IPS-18c (cell line): ENCODE measurements around the gene MMADHC.

Experiments
- H3K4me3 ChIP-seq: 2 replicates; pipeline ENCODE4 v1.7.0; 2013; ENCODE audit warnings: low read depth, mild to moderate bottlenecking, low read length, moderate library complexity; ENCODE audit not compliant: insufficient read depth
- H3K9me3 ChIP-seq: one replicate; pipeline ENCODE4 v1.6.1; 2013; ENCODE audit warnings: mild to moderate bottlenecking, low read length, moderate library complexity; ENCODE audit not compliant: control insufficient read depth, insufficient read depth

MMADHC gene

DNA sequence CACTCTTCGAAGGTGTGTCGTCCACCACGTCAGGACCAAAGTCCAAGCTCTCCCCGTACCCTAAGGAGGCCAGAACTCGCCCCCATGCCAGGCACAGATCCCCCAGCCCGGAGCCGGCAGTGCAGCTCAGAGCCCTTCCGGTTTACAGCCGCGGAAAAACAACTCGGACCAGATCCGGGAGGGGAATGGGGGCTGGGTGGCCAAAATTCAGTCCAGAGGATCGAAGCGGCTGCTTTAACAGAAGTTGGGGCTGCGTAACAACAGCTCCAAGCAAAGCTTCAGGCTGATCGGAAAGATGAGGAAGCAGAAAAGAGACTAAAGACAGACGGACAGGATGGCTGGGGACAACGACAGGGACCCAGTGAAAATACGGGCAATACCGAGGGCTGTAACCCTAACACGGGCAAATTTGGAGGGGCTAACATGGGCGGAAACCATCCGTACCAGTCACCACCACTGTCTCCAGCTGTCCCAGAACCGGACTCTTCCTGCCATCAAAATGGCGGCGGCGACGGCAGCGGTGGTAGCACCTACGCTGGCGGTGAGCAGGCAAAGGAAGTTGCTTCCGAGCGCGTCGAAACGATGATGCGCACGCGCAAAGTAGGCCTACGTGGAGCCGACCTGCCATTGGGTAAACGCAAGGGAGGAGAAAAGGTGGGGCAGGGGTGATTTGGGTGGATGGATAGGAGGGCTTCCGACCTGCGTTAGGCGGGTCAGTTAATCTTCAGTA is at the start of gene MMADHC:
Gene MMADHC (minus strand): TSS at position 556 of the 730 bp plus-strand sequence. CDS start 678 bp downstream, outside the sequence.
- no peaks in the 10 kb centered on the region for H3K9me3 ChIP-seq
- H3K4me3 ChIP-seq: peak within 1 kb of the TSS; percentile 91

DNA sequence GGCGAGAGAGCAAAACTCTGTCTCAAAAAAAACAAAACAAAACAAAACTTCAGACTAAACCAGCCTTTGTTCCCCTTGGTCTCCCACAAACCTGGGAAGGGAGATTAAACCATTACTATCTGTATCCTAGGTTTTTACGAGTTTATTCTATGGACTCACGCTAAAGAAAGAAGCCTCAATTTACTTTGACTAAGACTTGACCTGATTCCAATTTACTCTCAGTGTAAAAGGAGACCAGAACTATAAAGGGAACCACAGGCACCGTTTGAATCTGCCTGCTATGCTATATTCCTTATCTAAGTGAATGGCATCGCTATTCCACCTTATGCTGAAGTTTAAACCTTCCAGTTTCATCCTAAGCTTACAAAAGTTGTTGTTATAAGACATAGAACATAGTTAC is 46.5 kb upstream of the MMADHC start:
- H3K4me3 ChIP-seq: no peak overlapping the region
- no peaks in the 10 kb centered on the region for H3K9me3 ChIP-seq

DNA sequence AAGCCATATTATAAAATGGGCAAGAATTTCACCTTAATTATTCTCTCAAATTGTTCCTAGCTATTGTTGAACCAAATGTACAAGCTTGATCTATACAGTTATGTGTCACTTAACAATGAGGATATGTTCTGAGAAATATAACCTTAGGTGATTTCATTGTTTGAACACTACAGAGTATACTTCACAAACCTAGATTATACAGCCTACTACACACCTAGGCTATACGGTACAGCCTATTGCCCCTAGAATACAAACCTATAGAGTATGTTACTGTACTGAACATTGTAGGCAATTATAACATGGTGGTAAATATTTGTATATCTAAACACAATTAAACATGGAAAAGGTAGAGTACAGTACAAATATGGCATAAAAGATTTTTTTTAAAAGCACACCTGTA is 42.9 kb upstream of the MMADHC start:
- H3K4me3 ChIP-seq: no peak overlapping the region

DNA sequence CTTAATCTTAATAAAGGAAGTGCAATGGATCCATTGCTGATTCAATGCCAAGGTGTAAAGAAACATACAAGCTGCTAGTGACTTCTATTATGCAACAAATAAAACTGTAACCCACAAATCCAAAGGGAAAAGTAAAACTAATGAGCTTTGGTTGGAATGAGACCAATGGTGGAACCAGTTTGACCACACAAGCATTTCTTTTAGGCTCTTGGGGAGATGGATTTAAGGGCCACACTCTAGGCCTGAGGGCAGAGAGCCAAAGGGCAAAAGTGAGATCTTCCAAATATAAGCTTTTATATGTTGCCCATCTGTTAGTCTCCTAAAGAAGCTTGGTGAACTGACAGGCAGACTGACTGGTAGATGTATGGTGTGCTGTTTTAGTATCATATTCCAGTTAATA is 41.5 kb upstream of the MMADHC start:
- no peak overlapping the region for H3K4me3 ChIP-seq
- no peaks in the 10 kb centered on the region for H3K9me3 ChIP-seq

More for the DNA sequence above, 42.9 kb upstream of the MMADHC start:
- H3K9me3 ChIP-seq: no peaks in the 10 kb centered on the region

DNA sequence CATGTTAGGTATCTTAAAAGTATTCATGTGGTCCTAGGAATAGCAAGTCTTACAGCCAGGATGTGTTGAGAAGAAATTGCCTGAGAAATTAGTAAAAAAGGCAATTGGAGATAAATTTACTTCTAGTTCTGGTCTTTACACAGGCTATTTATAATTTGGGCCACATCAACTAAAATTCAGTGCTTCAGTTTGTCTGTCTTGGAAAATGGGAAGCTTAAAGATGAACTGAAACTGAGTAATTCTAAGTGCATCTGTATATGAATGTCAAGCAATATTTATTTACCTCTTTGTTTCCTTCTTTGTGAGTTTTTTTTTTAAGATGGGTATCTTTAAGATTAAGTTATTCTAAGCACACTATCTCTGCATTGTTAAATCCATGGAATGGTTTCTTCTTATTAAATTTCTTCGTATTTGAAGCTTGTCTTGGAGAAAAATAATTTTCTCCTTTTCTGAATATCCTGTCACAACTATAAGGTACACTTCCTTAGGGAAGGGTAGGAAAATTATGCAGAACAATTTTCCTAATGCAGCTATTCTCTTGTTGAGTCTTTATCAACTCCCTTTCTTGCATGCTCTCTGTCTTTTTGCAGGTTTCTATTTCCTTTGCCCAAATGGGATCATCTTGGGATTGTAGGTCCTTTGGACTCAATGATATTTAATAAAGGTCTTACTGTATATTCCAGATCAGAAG is 39.7 kb upstream of the MMADHC start:
- Histone ChIP-seq H3K4me3 (no peak overlapping the region), H3K9me3 (no peaks in the 10 kb centered on the region)

DNA sequence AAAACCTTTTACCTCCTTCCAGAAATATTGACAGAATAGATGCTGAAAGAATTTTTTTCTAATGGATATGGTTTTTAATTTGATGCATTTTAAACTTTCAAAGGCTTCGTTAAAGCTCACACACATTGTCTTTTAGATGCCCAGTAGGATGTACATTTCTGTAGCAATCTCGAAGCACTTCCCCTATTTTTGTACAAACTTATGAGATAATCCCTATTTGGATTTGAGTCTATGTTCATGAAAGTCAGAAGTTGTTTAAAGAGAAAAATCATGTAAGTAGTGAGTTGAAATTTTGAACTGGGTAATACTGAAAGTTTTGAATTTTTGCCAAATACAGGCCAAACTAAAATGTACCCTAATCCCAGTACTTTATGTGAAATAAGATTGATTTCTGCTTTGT is 38.1 kb upstream of the MMADHC start:
- no peak overlapping the region for H3K4me3 ChIP-seq
- H3K9me3 ChIP-seq: no peaks in the 10 kb centered on the region

DNA sequence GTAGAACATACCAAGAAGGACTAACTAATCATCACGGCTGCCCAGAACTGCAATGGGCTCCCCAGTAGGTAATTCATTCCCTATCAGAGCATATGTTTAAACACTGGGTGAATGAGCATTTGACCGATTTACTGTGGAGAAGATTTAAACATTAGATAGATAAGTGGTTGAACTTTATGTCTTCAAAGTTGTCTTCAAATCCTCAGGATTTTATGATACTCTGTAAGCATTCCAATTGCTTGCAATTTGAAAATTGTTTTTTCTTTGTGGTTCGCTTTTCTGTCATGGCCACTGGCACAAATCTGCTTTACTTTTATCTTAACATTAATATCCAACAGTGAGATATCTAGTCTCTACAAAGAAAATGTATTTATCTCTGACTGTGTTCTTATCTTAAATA is 37.7 kb upstream of the MMADHC start:
- no peaks in the 10 kb centered on the region for H3K9me3 ChIP-seq

DNA sequence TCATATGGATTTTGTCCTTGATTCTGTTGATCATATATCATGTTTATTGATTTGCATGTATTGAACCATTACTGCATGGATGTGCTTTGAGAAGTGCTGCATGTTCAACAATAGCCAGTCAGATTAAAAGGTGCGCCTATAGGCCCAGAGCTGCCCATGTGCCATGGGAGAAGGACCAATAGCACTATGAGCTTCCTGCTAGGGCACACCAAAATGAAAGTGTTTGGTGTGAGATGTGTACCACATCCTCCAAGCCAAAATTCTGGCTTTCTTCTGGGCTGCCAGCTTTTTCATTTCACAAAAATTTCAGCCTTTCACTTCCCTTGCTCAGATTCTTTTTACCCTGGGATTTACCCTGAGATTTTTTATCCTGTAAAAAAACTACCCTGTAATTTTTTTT is 34.8 kb upstream of the MMADHC start:
- Histone ChIP-seq H3K9me3 (no peaks in the 10 kb centered on the region), H3K4me3 (no peak overlapping the region)

More for the DNA sequence above, 37.7 kb upstream of the MMADHC start:
- no peak overlapping the region for H3K4me3 ChIP-seq

DNA sequence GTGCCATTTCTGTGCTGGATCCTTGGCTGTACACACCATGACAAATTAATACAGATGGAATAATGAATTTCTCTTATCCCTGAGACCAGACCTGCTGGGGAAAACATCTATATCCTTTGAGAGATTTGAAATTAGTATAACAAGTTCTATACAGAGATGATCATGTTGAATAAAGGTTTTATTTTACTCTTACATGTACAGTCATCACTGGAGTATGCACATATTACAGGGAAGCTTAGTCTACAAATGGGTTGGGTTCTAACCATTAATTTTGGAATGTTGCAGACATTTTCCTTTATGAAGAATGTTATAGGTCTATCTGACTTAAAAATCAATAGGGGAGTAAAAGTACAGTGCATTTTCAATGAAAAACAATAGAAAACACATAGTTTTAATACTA is 29.9 kb upstream of the MMADHC start:
- H3K9me3 ChIP-seq: no peaks in the 10 kb centered on the region
- H3K4me3 ChIP-seq: no peak overlapping the region

DNA sequence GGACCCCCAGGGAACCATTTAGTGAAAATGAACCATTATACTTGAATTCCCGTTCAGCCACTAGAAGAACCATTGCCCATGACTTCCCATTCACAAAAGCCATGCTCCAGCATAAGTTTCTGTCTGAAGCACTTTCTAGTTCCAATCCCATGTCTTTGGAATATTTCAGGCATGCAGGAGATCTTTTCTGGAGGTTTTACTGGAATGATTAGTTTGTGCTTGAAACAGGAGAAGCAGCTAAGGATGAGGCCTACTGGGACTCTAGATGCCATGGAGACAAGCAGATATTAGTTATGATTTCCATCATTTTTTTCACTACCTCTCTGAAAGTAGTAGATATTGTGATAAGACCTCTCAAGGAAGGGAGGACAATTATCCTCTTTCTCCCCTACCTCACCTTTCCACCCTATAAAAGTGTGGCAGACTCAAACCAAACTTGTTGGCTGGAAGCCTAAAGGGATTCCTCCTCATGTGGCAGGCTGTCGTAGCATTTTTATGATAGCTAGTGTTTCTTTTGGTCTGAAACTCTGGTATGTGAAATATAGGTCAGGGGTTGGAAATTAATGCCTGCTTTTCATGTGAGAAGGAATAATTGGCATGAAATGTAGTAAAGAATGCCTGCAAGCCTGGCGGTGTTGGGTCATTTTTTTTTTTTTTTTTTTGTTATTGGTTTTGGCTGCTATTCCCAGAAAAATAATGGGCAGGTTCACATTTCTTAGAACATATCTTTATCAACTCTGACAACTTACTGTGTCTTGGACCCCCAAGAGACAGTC is 29.3 kb upstream of the MMADHC start:
- no peak overlapping the region for H3K4me3 ChIP-seq
- H3K9me3 ChIP-seq: no peaks in the 10 kb centered on the region

DNA sequence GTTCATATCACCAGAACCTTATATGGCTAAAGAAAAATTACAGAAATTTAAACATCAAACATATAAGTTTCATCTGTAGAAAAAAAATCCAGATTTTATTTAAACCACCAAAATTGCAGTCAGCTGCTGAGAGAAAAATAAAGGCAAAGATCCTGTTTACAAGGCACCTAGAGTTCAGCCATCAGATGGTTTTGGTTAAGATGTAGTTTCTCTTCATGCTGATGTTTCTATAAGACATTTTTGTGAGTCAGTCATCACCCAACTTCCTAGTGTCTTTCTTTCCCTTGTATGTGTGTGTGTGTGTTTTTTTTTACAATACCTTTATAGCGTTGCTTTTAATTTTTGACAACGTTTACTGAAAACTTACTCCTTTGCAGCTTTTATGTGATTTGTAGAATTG is 26.1 kb upstream of the MMADHC start:
- H3K9me3 ChIP-seq: no peaks in the 10 kb centered on the region
- no peak overlapping the region for H3K4me3 ChIP-seq

DNA sequence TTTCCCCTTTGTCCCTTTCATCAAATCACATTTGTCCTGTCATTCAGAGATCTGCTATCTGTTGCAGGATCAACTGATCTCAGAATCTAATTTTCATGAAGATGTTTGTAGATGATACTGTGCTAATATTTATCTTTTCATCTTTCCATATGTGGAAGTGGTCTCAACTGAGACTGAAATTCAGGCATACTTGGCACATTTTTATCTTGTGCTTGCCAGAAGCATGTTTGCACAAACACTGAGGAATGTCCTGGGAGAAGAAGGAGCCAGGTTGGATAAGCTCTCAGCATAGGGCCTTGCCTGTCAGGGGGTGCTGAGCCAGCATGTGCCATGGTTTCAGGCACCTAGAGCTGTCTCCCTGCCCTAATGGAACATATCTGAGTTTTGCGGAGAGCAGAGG is 24.5 kb upstream of the MMADHC start:
- Histone ChIP-seq H3K4me3 (no peak overlapping the region), H3K9me3 (no peaks in the 10 kb centered on the region)

DNA sequence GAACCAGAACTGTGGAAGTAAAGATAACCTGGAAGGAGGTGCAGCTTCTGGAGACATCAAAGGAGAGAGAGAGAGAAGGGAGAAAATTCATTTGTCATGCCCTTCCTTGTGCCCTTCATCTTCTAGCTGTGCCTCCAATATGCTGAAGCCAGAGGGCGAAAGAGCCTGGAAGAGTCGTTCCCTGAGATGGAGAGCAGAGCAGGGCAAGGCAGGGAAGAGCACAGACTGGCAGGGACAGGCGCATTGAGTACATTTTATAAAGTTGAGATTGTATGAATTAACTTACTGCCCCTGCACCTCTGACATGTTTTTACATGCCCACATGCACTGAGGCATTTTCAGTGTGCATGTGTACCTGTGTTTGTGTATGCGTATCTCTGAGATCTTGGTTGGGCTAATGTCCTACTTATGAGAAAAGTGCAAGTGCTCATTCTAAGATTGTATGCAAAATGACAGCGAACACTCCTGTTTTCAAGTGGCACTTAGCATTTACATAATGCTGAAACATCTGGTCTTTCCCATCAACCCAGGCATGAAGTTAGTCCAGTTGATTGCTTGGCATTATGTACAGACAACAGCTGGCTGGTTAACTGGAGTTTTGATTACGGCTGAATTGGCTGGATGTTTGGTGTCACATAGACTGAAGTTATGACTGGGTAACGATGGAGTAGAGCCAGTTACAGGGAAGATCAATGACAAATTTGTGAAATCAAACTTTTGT is 23.7 kb upstream of the MMADHC start:
- Histone ChIP-seq H3K9me3 (no peaks in the 10 kb centered on the region), H3K4me3 (no peak overlapping the region)

DNA sequence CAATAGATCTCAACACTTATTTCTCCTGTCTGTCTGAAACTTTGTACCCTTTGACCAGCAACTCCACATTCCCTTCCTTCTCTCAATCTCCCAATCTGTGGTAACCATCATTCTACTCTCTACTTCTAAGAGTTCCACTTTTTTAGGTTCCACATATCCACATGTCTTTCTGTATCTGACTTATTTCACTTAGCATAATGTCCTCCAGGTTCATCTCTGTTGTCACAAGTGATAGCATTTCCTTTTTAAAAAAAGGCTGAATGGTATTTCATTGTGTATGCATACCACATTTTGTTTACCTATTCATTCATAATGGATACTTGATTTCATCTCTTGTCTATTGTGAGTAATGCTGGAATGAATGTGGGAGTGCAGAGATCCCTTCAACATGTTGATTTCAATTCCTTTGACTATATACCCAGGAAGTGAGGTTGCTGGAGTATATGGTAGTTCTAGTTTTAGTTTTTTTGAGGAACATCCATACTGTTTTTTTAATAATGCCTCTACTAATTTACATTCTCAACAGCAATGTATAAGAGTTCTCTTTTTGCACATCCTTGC is 18.8 kb upstream of the MMADHC start:
- no peaks in the 10 kb centered on the region for H3K9me3 ChIP-seq
- no peak overlapping the region for H3K4me3 ChIP-seq

DNA sequence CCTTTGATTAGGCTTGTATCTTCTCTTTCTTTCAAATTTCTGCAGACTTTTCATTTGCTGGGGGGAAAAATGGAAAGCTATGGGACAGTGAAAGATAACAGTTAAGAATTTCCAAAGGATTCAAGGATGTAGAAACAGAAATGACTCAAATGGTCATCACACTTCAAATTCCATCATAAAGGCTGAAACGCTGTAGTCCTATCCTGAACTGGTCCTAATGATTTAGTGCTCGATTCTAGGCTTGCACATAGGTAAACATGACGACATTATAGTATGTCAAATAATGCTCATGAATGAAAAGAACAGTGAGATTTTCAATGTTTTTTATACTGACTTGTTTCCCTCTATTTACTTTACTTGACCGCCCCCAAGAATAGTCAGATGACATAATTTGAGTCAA is 15.7 kb upstream of the MMADHC start:
- Histone ChIP-seq H3K9me3 (no peaks in the 10 kb centered on the region), H3K4me3 (no peak overlapping the region)

DNA sequence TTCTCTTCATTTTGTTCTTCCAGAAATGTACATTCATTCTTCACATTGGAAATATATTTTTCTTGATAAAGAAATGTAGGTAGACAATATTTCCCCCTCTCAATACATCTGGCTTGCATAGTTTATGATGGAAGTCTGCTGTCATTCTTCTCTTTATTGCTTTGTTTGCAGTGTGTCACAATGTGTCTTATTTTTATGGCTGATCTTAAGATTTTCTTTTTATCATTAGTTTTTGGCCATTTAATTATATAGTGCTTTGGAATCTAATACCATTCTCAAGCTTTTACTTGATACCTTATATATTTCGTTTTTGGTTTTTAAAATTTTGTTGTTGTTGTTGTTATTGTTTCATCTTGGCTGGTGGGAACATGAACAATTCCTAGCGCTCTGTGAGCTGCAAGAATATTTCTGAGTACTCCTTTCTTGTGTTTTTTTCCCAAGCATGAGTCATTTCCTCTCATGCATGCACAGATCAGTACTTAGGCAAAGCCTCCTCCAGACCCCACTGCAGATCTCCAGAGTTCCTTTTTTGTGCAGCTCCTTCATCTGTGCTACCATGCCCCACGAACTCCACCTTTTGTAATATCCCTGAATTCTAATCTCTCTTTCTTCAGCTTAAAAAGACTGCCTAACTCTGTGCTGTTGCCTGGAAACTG is 13.7 kb upstream of the MMADHC start:
- no peak overlapping the region for H3K4me3 ChIP-seq
- H3K9me3 ChIP-seq: no peaks in the 10 kb centered on the region
